ENCODE measurements around the gene AXL.

- TF ChIP-seq CTCF (IDR thresholded peaks at IDR 0.05; ENCODE audit: borderline replicate concordance, extremely low read depth, low read length, poor library complexity, severe bottlenecking) (no peak), EZH2 (IDR thresholded peaks at IDR 0.05; ENCODE audit: borderline replicate concordance, low read depth, low read length, severe bottlenecking) (no peak)
Observed at GRCh38 chr19:41269055-41269454, 50.0 kb downstream of the AXL start.
